K562 (cell line): ENCODE results near the gene HNRNPH3. TPM values are rescaled to one million over a fixed set of nuclear protein-coding genes. Genes with fewer than 3 reads are reported as not detected.

Experiments
- BCL6 ChIP-seq: fragments of 250-450 bp; sonication (Bioruptor Pico); IDR thresholded peaks from 2 replicates; pipeline ENCODE4 v1.4.0; 2020
- CEBPB ChIP-seq: fragments of 450-650 bp; IDR thresholded peaks from 2 replicates; pipeline ENCODE4 v1.6.1; 2016; ENCODE audit warnings: missing genetic modification characterization, missing compliant biosample characterization
- CREB5 ChIP-seq: fragments of 250-450 bp; sonication (Bioruptor Pico); IDR thresholded peaks from 2 replicates; pipeline ENCODE4 v1.5.0; 2020; ENCODE audit warnings: mild to moderate bottlenecking
- GATAD2A ChIP-seq: fragments of 450-650 bp; IDR thresholded peaks from 2 replicates; pipeline ENCODE4 v1.6.1; 2017
- HNRNPUL1 ChIP-seq: fragments of 200-400 bp; formaldehyde crosslinking; IDR thresholded peaks from 2 replicates; pipeline ENCODE4 v1.6.1; 2017; ENCODE audit warnings: low read length
- MAFG ChIP-seq: fragments of 450-650 bp; conservative IDR thresholded peaks from 2 replicates; pipeline ENCODE4 v1.6.1; 2016; ENCODE audit warnings: missing genetic modification characterization, missing compliant biosample characterization
- MEIS2 ChIP-seq: fragments of 450-650 bp; IDR thresholded peaks from 2 replicates; pipeline ENCODE4 v1.6.1; 2014; ENCODE audit warnings: mild to moderate bottlenecking; ENCODE audit not compliant: partially characterized antibody
- MTA1 ChIP-seq: fragments of 450-650 bp; IDR thresholded peaks from 2 replicates; pipeline ENCODE4 v1.6.1; 2017; ENCODE audit warnings: borderline replicate concordance
- POLR2AphosphoS2 ChIP-seq: IDR thresholded peaks from 2 replicates; pipeline ENCODE4 v1.6.1; 2012; ENCODE audit warnings: low read length, improper control_type of control experiment
- SP1 ChIP-seq: sonication (generic); formaldehyde crosslinking; IDR thresholded peaks from 2 replicates; pipeline ENCODE4 v1.8.1; 2022; ENCODE audit warnings: mild to moderate bottlenecking, missing genetic modification reagents
- TBL1XR1 ChIP-seq, 2 experiments: IDR thresholded peaks; 2 replicates each; pipeline ENCODE4 v1.6.1; 2012; ENCODE audit warnings: improper control_type of control experiment in 2 of 2, low read length in 2 of 2, mild to moderate bottlenecking in 1 of 2
- TGIF2 ChIP-seq: sonication (generic); formaldehyde crosslinking; IDR thresholded peaks from 2 replicates; pipeline ENCODE4 v1.8.1; 2022; ENCODE audit warnings: mild to moderate bottlenecking, missing genetic modification reagents, moderate library complexity
- THRAP3 ChIP-seq: fragments of 450-650 bp; IDR thresholded peaks from 2 replicates; pipeline ENCODE4 v1.6.1; 2016; ENCODE audit warnings: mild to moderate bottlenecking, inconsistent platforms, borderline replicate concordance
- ZNF197 ChIP-seq: fragments of 200-800 bp; sonication (Bioruptor generic); IDR thresholded peaks from 2 replicates; pipeline ENCODE4 v1.6.1; 2016; ENCODE audit warnings: low read depth, missing genetic modification characterization, missing compliant biosample characterization
- ZNF589 ChIP-seq: fragments of 200-800 bp; sonication (Bioruptor generic); IDR thresholded peaks from 2 replicates; pipeline ENCODE4 v1.6.1; 2016; ENCODE audit warnings: low read depth, missing genetic modification characterization, missing compliant biosample characterization
- ZNF655 ChIP-seq: fragments of 250-450 bp; sonication (Bioruptor Pico); IDR thresholded peaks from 2 replicates; pipeline ENCODE4 v1.5.0; 2021
- ZZZ3 ChIP-seq: fragments of 450-650 bp; IDR thresholded peaks from 2 replicates; pipeline ENCODE4 v1.6.1; 2016; ENCODE audit warnings: antibody characterized with exemption, mild to moderate bottlenecking, moderate library complexity
- polyA plus RNA-seq, 8 experiments: library from polyadenylated mRNA; depleted of rRNA in 4 of 8; stranded (reverse) in 5 of 8; unstranded in 3 of 8; fragments of >200 nt; fragmentation: Nextera tagmentation in 2 of 8; fragmentation: Illumina TruSeq in 1 of 8; extraction: Ambion mirVana in 2 of 8; extraction: Trizol in 1 of 8; gene quantifications; 2 replicates each; pipeline versions ENCODE4 v1.2.1 to v1.2.3, GENCODE V29; 2011 to 2014; ENCODE audit warnings: inconsistent platforms in 1 of 8, missing spikeins in 1 of 8
- total RNA-seq, 7 experiments: library from RNA; depleted of rRNA in 6 of 7; stranded (reverse); fragments of >200 nt in 6 of 7; fragmentation: Illumina TruSeq in 2 of 7; extraction: Trizol in 2 of 7; gene quantifications; 2 replicates each; pipeline versions ENCODE4 v1.2.1 to v1.2.3, GENCODE V29; 2011 to 2021; ENCODE audit warnings: low replicate concordance in 1 of 7
- TF ChIP-seq, protein P1 (sequence below): sonication (generic); formaldehyde crosslinking; IDR thresholded peaks from 2 replicates; pipeline ENCODE4 v1.8.0; 2023; ENCODE audit warnings: mild to moderate bottlenecking, missing genetic modification reagents
- TF ChIP-seq, protein P2 (sequence below): IDR thresholded peaks from 3 replicates; pipeline ENCODE4 v1.6.1; 2011; ENCODE audit warnings: borderline replicate concordance, mild to moderate bottlenecking; ENCODE audit not compliant: insufficient read length, insufficient read depth
- TF ChIP-seq, protein P3 (sequence below): sonication (generic); formaldehyde crosslinking; IDR thresholded peaks from 2 replicates; pipeline ENCODE4 v1.8.1; 2023; ENCODE audit warnings: mild to moderate bottlenecking, missing genetic modification reagents

HNRNPH3 gene
- total and polyA plus RNA-seq, 9 of the 15 experiments (the other 6 are each of a cell fraction or from before 2014, with no cell fraction given) = 52.8 to 562 (median 152) TPM

DNA sequence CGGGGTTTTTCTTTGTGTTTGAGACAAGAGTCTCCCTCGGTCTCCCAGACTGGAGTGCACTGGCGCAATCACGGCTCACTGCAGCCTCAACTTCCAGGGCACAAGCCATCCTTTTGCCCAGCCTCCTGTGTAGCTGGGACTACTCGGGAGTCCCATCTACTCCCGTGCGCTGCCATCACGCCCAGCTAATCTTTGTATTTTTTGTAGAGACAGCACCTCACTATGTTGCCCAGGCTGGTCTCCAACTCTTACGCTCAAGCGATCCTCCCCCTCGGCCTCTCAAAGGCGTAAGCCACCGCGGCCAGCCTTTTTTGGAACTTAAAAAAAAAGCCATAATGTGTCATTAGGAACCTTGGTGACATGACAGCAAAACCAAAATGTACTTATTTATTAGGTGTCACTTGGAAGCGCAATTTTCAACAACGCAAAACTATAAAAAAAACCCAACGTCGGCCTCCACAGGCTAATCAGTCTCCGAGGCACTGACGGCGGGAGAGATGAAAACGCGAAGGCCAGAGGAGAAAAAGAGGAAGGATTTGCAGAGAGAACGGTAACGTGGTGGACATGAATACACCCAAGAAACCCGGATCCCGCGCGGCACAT, 911 bp upstream of the HNRNPH3 start (continued):
- TF ChIP-seq, protein P1, sequence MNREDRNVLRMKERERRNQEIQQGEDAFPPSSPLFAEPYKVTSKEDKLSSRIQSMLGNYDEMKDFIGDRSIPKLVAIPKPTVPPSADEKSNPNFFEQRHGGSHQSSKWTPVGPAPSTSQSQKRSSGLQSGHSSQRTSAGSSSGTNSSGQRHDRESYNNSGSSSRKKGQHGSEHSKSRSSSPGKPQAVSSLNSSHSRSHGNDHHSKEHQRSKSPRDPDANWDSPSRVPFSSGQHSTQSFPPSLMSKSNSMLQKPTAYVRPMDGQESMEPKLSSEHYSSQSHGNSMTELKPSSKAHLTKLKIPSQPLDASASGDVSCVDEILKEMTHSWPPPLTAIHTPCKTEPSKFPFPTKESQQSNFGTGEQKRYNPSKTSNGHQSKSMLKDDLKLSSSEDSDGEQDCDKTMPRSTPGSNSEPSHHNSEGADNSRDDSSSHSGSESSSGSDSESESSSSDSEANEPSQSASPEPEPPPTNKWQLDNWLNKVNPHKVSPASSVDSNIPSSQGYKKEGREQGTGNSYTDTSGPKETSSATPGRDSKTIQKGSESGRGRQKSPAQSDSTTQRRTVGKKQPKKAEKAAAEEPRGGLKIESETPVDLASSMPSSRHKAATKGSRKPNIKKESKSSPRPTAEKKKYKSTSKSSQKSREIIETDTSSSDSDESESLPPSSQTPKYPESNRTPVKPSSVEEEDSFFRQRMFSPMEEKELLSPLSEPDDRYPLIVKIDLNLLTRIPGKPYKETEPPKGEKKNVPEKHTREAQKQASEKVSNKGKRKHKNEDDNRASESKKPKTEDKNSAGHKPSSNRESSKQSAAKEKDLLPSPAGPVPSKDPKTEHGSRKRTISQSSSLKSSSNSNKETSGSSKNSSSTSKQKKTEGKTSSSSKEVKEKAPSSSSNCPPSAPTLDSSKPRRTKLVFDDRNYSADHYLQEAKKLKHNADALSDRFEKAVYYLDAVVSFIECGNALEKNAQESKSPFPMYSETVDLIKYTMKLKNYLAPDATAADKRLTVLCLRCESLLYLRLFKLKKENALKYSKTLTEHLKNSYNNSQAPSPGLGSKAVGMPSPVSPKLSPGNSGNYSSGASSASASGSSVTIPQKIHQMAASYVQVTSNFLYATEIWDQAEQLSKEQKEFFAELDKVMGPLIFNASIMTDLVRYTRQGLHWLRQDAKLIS (CRISPR knock-in tag) = peak; percentile 65; the same call in 1 of the 2 replicates
- 0 out of 4 replicates have a peak, but pooled peaks of 1 of the 2 experiments have one; percentile 42 for TF ChIP-seq TBL1XR1 (IDR thresholded peaks at IDR 0.05; ENCODE audit: low read length in 2 of 2)
- TF ChIP-seq TGIF2 = 0 out of 2 replicates have a peak, but pooled peaks have one; percentile 39
- TF ChIP-seq ZNF197 (CRISPR knock-in tag) = 0 out of 2 replicates have a peak, but pooled peaks have one; percentile 4
- no peak for TF ChIP-seq ZZZ3
- no peak for TF ChIP-seq MAFG
- 0 out of 2 replicates have a peak, but pooled peaks have one; percentile 41 for TF ChIP-seq MTA1
- TF ChIP-seq BCL6 (CRISPR knock-in tag) = no peak
- no peak for TF ChIP-seq CREB5 (CRISPR knock-in tag)
- no peak for TF ChIP-seq MEIS2
- no peak for TF ChIP-seq HNRNPUL1
- no peak for TF ChIP-seq SP1 (CRISPR knock-in tag)
- TF ChIP-seq, protein P2, sequence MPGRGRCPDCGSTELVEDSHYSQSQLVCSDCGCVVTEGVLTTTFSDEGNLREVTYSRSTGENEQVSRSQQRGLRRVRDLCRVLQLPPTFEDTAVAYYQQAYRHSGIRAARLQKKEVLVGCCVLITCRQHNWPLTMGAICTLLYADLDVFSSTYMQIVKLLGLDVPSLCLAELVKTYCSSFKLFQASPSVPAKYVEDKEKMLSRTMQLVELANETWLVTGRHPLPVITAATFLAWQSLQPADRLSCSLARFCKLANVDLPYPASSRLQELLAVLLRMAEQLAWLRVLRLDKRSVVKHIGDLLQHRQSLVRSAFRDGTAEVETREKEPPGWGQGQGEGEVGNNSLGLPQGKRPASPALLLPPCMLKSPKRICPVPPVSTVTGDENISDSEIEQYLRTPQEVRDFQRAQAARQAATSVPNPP = no peak
- peak; percentile 83 for TF ChIP-seq ZNF589
- TF ChIP-seq THRAP3 = no peak; the same call in 1 of the 2 replicates
- TF ChIP-seq POLR2AphosphoS2 = no peak
- 0 out of 2 replicates have a peak, but pooled peaks have one; percentile 10 for TF ChIP-seq GATAD2A
- TF ChIP-seq, protein P3, sequence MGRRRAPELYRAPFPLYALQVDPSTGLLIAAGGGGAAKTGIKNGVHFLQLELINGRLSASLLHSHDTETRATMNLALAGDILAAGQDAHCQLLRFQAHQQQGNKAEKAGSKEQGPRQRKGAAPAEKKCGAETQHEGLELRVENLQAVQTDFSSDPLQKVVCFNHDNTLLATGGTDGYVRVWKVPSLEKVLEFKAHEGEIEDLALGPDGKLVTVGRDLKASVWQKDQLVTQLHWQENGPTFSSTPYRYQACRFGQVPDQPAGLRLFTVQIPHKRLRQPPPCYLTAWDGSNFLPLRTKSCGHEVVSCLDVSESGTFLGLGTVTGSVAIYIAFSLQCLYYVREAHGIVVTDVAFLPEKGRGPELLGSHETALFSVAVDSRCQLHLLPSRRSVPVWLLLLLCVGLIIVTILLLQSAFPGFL = 0 out of 2 replicates have a peak, but pooled peaks have one; percentile 83
- TF ChIP-seq ZNF655 (CRISPR knock-in tag) = no peak
- no peak for TF ChIP-seq CEBPB (tag)
